Endothelial cell (in vitro differentiated cells): ENCODE measurements around the gene PDS5B. TPM values are rescaled to one million over a fixed set of nuclear protein-coding genes. Genes with fewer than 3 reads are reported as not detected.

ENCODE experiments used
- DNase-seq: peaks from one replicate; pipeline ENCODE4 v3.0.0; 2021; ENCODE audit warnings: low spot score
- H3K27ac Mint-ChIP-seq: one replicate; pipeline ENCODE4 v1.8.0; 2021; ENCODE audit warnings: mixed read lengths, inconsistent platforms; ENCODE audit not compliant: unreplicated experiment
- H3K27me3 Mint-ChIP-seq: one replicate; pipeline ENCODE4 v1.8.0; 2021; ENCODE audit warnings: mild to moderate bottlenecking, moderate library complexity, mixed read lengths, inconsistent platforms; ENCODE audit not compliant: unreplicated experiment
- H3K36me3 Mint-ChIP-seq: one replicate; pipeline ENCODE4 v1.8.0; 2021; ENCODE audit warnings: mild to moderate bottlenecking, low read depth, mixed read lengths, inconsistent platforms; ENCODE audit not compliant: unreplicated experiment
- H3K4me1 Mint-ChIP-seq: one replicate; pipeline ENCODE4 v1.8.0; 2021; ENCODE audit warnings: mild to moderate bottlenecking, mixed read lengths, inconsistent platforms; ENCODE audit not compliant: unreplicated experiment
- H3K4me3 Mint-ChIP-seq: one replicate; pipeline ENCODE4 v1.8.0; 2021; ENCODE audit warnings: mild to moderate bottlenecking, mixed read lengths, inconsistent platforms; ENCODE audit not compliant: unreplicated experiment
- H3K9me3 Mint-ChIP-seq: one replicate; pipeline ENCODE4 v1.8.0; 2021; ENCODE audit warnings: mixed read lengths, inconsistent platforms; ENCODE audit not compliant: unreplicated experiment
- total RNA-seq: library from RNA; stranded (reverse); fragmentation: NEBNext Ultra II Directional; extraction: Animal tissue kit (Norgen Biotek cat#: 25700); gene quantifications from one replicate; pipeline ENCODE4 v1.2.1, GENCODE V29; 2021; ENCODE audit not compliant: unreplicated experiment
- TF ChIP-seq, protein P1 (sequence below): fragments of 200-600 bp; sonication (generic); IDR thresholded peaks from one replicate; pipeline ENCODE4 v1.5.0; 2021; ENCODE audit warnings: antibody characterized with exemption; ENCODE audit not compliant: unreplicated experiment

Gene PDS5B
- total RNA-seq, 1 donor from 2014 or later, result 72.3 TPM

DNA sequence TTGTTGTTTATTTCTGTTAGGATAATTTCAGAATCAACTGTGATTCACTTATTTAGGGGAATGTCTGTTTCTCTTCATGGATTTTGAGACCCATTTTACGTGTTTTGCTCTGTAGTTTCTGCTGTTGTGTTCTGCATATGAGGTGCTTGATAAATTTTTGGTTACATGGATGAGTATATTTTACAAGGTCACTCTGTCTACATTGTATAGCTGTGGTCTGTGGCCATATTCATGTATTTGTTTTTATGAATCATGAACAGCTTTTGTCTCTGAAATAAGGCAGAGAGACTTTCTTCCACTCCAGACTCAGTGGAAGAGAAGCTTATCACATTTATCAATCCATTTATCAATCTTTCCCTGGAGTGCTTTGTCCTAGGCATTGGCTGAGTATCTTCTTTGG, 56.6 kb downstream of the PDS5B start:
- Mint-ChIP-seq H3K4me3 (peak overlapping the region; percentile 27), H3K9me3 (no peaks in the 10 kb centered on the region), H3K27me3 (peaks cover 3% of the 10 kb centered on the region), H3K36me3 (no peaks in the 10 kb centered on the region), H3K4me1 (peaks cover 53% of the 10 kb centered on the region), H3K27ac (peak overlapping the region; percentile 92)
- TF ChIP-seq, protein P1, sequence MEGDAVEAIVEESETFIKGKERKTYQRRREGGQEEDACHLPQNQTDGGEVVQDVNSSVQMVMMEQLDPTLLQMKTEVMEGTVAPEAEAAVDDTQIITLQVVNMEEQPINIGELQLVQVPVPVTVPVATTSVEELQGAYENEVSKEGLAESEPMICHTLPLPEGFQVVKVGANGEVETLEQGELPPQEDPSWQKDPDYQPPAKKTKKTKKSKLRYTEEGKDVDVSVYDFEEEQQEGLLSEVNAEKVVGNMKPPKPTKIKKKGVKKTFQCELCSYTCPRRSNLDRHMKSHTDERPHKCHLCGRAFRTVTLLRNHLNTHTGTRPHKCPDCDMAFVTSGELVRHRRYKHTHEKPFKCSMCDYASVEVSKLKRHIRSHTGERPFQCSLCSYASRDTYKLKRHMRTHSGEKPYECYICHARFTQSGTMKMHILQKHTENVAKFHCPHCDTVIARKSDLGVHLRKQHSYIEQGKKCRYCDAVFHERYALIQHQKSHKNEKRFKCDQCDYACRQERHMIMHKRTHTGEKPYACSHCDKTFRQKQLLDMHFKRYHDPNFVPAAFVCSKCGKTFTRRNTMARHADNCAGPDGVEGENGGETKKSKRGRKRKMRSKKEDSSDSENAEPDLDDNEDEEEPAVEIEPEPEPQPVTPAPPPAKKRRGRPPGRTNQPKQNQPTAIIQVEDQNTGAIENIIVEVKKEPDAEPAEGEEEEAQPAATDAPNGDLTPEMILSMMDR, result no peak
- no peak for DNase-seq

DNA sequence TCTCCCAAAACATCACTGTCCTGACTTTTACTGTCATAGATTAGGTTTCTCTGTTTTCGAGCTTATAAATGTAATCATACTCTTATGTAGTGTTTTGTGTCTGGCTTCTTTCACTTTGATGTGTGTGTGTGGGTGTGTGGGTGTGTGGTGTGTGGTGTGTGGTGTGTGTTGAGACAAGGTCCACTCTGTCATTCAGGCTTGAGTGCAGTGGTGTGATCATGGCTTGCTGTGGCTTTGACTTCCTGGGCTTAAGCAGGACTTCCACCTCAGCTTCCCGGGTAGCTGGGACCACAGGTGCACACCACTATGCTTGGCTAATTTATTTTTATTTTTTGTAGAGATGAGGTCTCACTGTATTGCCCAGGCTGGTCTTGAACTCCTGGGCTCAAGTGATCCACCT, 59.6 kb downstream of the PDS5B start:
- Mint-ChIP-seq H3K27me3 (peaks cover 3% of the 10 kb centered on the region), H3K36me3 (no peaks in the 10 kb centered on the region), H3K27ac (no peak overlapping the region), H3K9me3 (no peaks in the 10 kb centered on the region), H3K4me3 (no peak overlapping the region), H3K4me1 (peaks cover 46% of the 10 kb centered on the region)
- TF ChIP-seq, protein P1, result no peak
- no peak for DNase-seq

DNA sequence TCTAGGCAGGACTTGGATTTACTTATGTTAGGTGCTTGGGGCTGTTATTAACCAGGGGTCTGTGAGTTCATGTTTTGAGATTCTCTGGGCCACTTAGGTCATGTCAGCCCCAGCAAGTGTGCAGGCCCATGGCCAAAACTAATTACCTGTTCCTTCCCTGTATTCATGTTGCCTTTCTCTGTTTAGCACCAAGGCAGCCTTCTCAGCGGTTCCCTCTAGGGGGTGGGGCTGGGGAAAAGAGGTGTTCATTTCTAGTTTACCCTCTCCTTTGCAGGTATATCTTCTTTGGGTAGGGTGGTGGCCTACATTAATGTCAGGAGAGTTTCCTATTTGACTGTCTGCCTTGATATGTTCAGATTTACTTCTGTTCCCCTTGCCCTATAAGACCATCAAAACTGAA, 61.7 kb downstream of the PDS5B start:
- TF ChIP-seq, protein P1, result no peak
- Mint-ChIP-seq H3K4me3 (no peak overlapping the region), H3K36me3 (peaks cover 3% of the 10 kb centered on the region), H3K4me1 (peaks cover 28% of the 10 kb centered on the region), H3K27me3 (peaks cover 3% of the 10 kb centered on the region), H3K27ac (peak overlapping the region; percentile 2), H3K9me3 (no peaks in the 10 kb centered on the region)
- DNase-seq, result no peak

DNA sequence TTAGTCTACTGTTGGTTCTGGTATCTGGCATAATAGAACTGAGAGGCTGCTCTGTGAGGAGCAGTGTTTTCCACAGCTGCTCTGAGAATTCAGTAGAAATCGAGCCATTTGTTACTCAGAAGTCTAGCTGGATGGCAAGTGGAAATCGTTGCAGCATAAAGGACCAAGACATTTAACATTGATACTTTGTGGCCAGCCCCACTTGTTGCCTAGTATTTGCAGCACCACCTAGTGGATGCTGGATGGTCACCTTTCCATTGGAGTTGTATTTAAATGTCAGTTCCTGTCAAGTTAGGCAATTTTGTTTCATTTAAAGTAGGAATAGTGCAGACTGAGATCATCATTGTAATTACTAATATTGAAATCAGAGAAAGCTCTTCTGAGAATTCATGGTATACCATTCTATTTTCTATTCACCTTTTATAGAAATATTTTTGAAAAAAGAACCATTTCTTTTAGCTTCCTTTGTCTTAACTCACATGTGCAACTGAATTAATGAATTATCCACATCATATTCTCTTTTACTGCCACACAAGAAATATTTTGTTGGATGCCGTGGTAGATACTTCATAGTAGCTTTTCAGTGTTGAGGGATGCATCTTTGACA, 64.6 kb downstream of the PDS5B start:
- H3K4me1 Mint-ChIP-seq, result peaks cover 11% of the 10 kb centered on the region
- H3K4me3 Mint-ChIP-seq, result no peak overlapping the region
- peaks cover 2% of the 10 kb centered on the region for H3K27me3 Mint-ChIP-seq
- H3K27ac Mint-ChIP-seq, result no peak overlapping the region
- peak; percentile 59 for DNase-seq
- H3K36me3 Mint-ChIP-seq, result peaks cover 17% of the 10 kb centered on the region
- no peaks in the 10 kb centered on the region for H3K9me3 Mint-ChIP-seq
- TF ChIP-seq, protein P1, result peak; percentile 69

DNA sequence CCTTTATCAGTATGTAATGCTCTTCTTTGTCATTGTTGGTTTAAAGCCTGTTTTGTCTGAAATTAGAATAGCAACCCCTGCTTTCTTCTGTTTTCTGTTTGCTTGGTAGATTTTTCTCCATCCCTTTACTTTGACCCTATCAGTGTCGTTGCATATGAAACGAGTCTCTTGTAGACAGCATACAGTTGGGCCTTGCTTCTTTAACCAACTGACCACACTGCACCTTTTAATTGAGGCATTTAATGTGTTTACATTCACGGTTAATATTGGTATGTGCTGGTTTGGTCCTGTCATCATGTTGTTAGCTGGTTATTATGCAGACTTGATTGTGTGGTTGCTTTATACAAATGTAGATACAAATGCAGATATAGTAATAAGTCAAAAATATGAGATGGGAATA, 71.1 kb downstream of the PDS5B start:
- no peaks in the 10 kb centered on the region for H3K9me3 Mint-ChIP-seq
- H3K27ac Mint-ChIP-seq, result no peak overlapping the region
- TF ChIP-seq, protein P1, result no peak
- DNase-seq, result no peak
- H3K36me3 Mint-ChIP-seq, result peaks cover 31% of the 10 kb centered on the region
- peaks cover 4% of the 10 kb centered on the region for H3K27me3 Mint-ChIP-seq
- peak overlapping the region; percentile 32 for H3K4me3 Mint-ChIP-seq
- H3K4me1 Mint-ChIP-seq, result no peaks in the 10 kb centered on the region
